Measurements from ENCODE around the gene TNNT2.

DNA sequence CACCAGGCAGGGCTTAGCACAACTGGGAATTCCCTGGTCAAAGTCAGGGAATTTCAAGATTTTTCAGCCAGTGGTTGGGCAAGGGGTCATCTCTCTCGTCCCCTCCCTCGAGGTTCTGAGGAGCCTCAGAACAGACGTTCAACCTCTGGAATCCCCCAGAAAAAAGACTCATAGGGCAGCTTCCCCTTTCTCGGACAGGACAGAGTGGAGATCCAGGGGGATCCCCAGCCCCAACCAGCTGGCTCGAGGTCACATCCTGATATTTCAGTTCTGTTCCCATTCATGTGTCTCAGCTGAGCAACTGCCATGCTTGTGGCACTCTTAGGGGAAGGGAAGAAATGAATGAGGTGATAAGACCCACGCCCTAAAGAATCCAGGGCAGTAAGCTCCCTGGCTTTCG, 26.6 kb upstream of the TNNT2 start:
- TF ChIP-seq, protein P1, sequence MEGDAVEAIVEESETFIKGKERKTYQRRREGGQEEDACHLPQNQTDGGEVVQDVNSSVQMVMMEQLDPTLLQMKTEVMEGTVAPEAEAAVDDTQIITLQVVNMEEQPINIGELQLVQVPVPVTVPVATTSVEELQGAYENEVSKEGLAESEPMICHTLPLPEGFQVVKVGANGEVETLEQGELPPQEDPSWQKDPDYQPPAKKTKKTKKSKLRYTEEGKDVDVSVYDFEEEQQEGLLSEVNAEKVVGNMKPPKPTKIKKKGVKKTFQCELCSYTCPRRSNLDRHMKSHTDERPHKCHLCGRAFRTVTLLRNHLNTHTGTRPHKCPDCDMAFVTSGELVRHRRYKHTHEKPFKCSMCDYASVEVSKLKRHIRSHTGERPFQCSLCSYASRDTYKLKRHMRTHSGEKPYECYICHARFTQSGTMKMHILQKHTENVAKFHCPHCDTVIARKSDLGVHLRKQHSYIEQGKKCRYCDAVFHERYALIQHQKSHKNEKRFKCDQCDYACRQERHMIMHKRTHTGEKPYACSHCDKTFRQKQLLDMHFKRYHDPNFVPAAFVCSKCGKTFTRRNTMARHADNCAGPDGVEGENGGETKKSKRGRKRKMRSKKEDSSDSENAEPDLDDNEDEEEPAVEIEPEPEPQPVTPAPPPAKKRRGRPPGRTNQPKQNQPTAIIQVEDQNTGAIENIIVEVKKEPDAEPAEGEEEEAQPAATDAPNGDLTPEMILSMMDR (IDR thresholded peaks at IDR 0.05): no peak
- no peak for TF ChIP-seq POLR2A (IDR thresholded peaks at IDR 0.05)
- no peak for TF ChIP-seq EP300 (IDR thresholded peaks at IDR 0.05)

Data from tibial nerve (tissue), 4 donors.